Transverse colon (tissue), 4 donors: ENCODE measurements around the gene BPGM. TPM values are rescaled to one million over a fixed set of nuclear protein-coding genes. Genes with fewer than 3 reads are reported as not detected.

Experiments used
- DNase-seq: peaks from one replicate; pipeline ENCODE4 v3.0.0-alpha.2; 2019
- H3K27ac ChIP-seq, 4 donors: fragments of 200-600 bp; sonication (generic); 2 replicates each; pipeline ENCODE4 v1.5.1; 2016 to 2018; ENCODE audit warnings: inconsistent platforms in 4 of 4
- H3K27me3 ChIP-seq: fragments of 200-600 bp; sonication (generic); 2 replicates; pipeline ENCODE4 v1.5.1; 2017; ENCODE audit warnings: inconsistent platforms
- H3K36me3 ChIP-seq, 4 donors: fragments of 200-600 bp; sonication (generic); 2 replicates each; pipeline ENCODE4 v1.5.1; 2017 to 2019; ENCODE audit warnings: inconsistent platforms in 4 of 4
- H3K4me1 ChIP-seq, 4 donors: fragments of 200-600 bp; sonication (generic); 2 replicates each; pipeline ENCODE4 v1.5.1; 2017 to 2020; ENCODE audit warnings: inconsistent platforms in 4 of 4
- H3K4me3 ChIP-seq, 4 donors: fragments of 200-600 bp; sonication (generic); 1 replicate in 1 of 4; 2 replicates in 3 of 4; pipeline versions ENCODE4 v1.5.1 to v1.6.1; 2017 to 2019; ENCODE audit warnings: inconsistent platforms in 4 of 4
- H3K9me3 ChIP-seq, 2 donors: fragments of 200-600 bp; sonication (generic); 2 replicates each; pipeline ENCODE4 v1.5.1; 2017 to 2019; ENCODE audit warnings: inconsistent platforms in 2 of 2
- EP300 ChIP-seq: sonication (generic); formaldehyde crosslinking; IDR thresholded peaks from one replicate; pipeline ENCODE4 v1.6.1; 2017; ENCODE audit warnings: antibody characterized with exemption, low read depth
- POLR2A ChIP-seq: fragments of 450-650 bp; IDR thresholded peaks from one replicate; pipeline ENCODE4 v1.6.1; 2016; ENCODE audit warnings: antibody characterized with exemption, mild to moderate bottlenecking, moderate library complexity
- POLR2AphosphoS5 ChIP-seq, 3 donors: sonication (generic); formaldehyde crosslinking; IDR thresholded peaks; one replicate each; pipeline ENCODE4 v1.6.1; 2016; ENCODE audit warnings: antibody characterized with exemption in 3 of 3
- WGBS, 2 donors: methylation state at CpG; one replicate each; pipeline ENCODE4 v1.1.5; 2018; ENCODE audit warnings: low coverage in 1 of 2; 5-methylcytosine and 5-hydroxymethylcytosine counted together
- in situ Hi-C, 4 donors: fragments of 200-750 bp; cut with MboI; loops; one replicate each; pipeline versions ENCODE4 v1.15.0 to v1.15.1; 2017; ENCODE audit warnings: low sequenced_read_pairs in 3 of 4, low pct_ligation_motif_present in 1 of 4, low pct_unique_long_range_greater_than_20kb in 1 of 4
- intact Hi-C: fragments of 100-400 bp; cut with DNase I; formaldehyde crosslinking; loops from one replicate; pipeline ENCODE4 v1.15.1; 2023; ENCODE audit warnings: low total_unique reads
- total RNA-seq, 4 donors: library from RNA; depleted of rRNA; stranded (reverse); fragments of >200 nt; gene quantifications; one replicate each; pipeline ENCODE4 v1.1.0, GENCODE V29; 2016
- TF ChIP-seq, protein P1 (sequence below), 5 experiments: fragments of 200-600 bp in 3 of 5; fragments of 450-650 bp in 2 of 5; sonication (generic) in 3 of 5; IDR thresholded peaks; 1 replicate in 2 of 5; 2 replicates in 3 of 5; pipeline ENCODE4 v1.5.1; 2016 to 2017; ENCODE audit warnings: antibody characterized with exemption in 5 of 5, inconsistent platforms in 3 of 5, mild to moderate bottlenecking in 2 of 5, moderate library complexity in 1 of 5

Gene BPGM
- total RNA-seq, 4 donors from 2014 or later: 0.40 to 13.2 (median 7.2) TPM

GRCh38 chr7:134622303-134622995 lies 24.2 kb upstream of the BPGM start:
- Histone ChIP-seq H3K36me3 (no peaks in the 10 kb centered on the region), H3K27me3 (peaks cover 20% of the 10 kb centered on the region), H3K4me1 (no peaks in the 10 kb centered on the region), H3K9me3 (no peaks in the 10 kb centered on the region), H3K27ac (no peak overlapping the region), H3K4me3 (no peak overlapping the region)
- WGBS, 2 donors: 72% methylated on average over 6 to 7 of the region's 7 CpGs
- in situ Hi-C loops: no loop called here
- TF ChIP-seq EP300: no peak
- TF ChIP-seq POLR2A: no peak
- DNase-seq: no peak
- intact Hi-C loops: no loop called here

GRCh38 chr7:134623193-134623592 lies 23.5 kb upstream of the BPGM start:
- TF ChIP-seq POLR2AphosphoS5 (IDR thresholded peaks at IDR 0.05) (no peak), POLR2A (no peak), EP300 (no peak)
- TF ChIP-seq, protein P1, sequence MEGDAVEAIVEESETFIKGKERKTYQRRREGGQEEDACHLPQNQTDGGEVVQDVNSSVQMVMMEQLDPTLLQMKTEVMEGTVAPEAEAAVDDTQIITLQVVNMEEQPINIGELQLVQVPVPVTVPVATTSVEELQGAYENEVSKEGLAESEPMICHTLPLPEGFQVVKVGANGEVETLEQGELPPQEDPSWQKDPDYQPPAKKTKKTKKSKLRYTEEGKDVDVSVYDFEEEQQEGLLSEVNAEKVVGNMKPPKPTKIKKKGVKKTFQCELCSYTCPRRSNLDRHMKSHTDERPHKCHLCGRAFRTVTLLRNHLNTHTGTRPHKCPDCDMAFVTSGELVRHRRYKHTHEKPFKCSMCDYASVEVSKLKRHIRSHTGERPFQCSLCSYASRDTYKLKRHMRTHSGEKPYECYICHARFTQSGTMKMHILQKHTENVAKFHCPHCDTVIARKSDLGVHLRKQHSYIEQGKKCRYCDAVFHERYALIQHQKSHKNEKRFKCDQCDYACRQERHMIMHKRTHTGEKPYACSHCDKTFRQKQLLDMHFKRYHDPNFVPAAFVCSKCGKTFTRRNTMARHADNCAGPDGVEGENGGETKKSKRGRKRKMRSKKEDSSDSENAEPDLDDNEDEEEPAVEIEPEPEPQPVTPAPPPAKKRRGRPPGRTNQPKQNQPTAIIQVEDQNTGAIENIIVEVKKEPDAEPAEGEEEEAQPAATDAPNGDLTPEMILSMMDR (IDR thresholded peaks at IDR 0.05): no peak
- 72 to 80% methylated on average over 2 of the region's 2 CpGs for WGBS, 2 donors
- Histone ChIP-seq H3K9me3 (no peaks in the 10 kb centered on the region), H3K4me3 (no peak overlapping the region), H3K36me3 (no peaks in the 10 kb centered on the region), H3K4me1 (no peaks in the 10 kb centered on the region), H3K27me3 (peaks cover 20% of the 10 kb centered on the region), H3K27ac (no peak overlapping the region)
- intact Hi-C loops: no loop called here
- in situ Hi-C loops: no loop called here
- DNase-seq: no peak

DNA sequence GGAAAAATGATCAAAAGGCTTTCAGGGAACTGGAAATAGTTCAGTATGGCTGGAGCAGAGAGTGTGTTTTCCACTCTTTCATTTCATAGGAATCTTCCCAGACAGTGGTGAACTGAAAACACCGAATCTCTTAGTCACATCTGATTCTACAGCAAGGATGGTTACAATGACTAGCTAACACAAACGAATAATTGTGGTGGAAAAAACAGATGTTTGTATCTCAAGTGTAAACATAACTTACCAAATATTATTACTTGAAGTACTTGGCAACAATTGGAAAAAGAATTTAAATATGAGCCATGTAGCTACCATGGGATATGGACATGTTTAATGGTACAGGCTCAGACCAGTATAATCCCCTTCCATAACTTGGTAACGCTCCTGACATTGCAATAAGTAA lies 21.1 kb upstream of the BPGM start:
- peaks cover 20% of the 10 kb centered on the region for H3K27me3 ChIP-seq
- no peak for TF ChIP-seq EP300
- TF ChIP-seq, protein P1 (IDR thresholded peaks at IDR 0.05): no peak
- TF ChIP-seq POLR2A: no peak
- TF ChIP-seq POLR2AphosphoS5 (IDR thresholded peaks at IDR 0.05): no peak
- no peak for DNase-seq
- no peaks in the 10 kb centered on the region for H3K9me3 ChIP-seq
- in situ Hi-C loops (loop anchor here in 1 of 4 donors (25.0 kb wide), 1 partner anchor 337 kb away; no protein-coding TSS in a partner anchor), intact Hi-C loops (no loop called here)
- WGBS, 2 donors: 39 to 50% methylated on average over 3 of the region's 3 CpGs
- H3K27ac ChIP-seq: no peak overlapping the region
- H3K4me3 ChIP-seq: no peak overlapping the region
- no peaks in the 10 kb centered on the region for H3K36me3 ChIP-seq
- H3K4me1 ChIP-seq: no peaks in the 10 kb centered on the region

DNA sequence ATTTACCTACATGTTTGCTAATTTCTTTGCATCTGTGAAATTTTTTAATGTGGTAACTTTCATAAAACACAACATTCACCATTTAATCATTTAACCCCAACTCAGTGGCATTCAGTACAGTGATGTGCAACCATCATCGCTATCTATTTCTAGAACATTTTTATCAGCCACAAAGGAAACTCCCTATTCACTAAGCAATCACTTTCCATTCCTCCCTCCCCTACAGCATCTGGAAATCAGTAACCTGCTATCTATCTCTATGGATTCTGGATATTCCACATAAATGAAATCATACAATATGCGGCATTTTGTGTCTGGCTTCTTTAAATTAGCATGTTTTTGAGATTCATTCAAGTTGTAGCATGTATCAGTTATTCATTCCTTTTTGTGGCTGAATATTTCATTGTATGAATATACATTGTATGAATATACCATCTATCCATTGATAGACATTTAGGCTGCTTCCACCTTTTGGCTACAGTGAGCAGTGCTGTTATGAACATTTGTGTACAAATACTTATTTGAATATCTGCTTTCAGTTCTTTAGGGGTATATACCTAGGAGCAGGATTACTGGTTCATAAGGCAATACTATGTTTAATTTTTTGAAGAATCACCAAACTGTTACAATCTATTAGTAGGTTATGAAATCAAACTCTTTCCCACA lies 19.4 kb upstream of the BPGM start:
- Histone ChIP-seq H3K36me3 (no peaks in the 10 kb centered on the region), H3K4me3 (no peak overlapping the region), H3K27me3 (peaks cover 20% of the 10 kb centered on the region), H3K9me3 (no peaks in the 10 kb centered on the region), H3K27ac (no peak overlapping the region), H3K4me1 (no peaks in the 10 kb centered on the region)
- in situ Hi-C loops: loop anchor here in 1 of 4 donors (25.0 kb wide), 1 partner anchor 335 kb away; no protein-coding TSS in a partner anchor
- DNase-seq: no peak
- intact Hi-C loops: no loop called here
- TF ChIP-seq EP300 (no peak), POLR2A (no peak), POLR2AphosphoS5 (IDR thresholded peaks at IDR 0.05) (no peak)
- TF ChIP-seq, protein P1 (IDR thresholded peaks at IDR 0.05): no peak
- 68 to 100% methylated on average over 2 of the region's 2 CpGs for whole genome bisulfite sequencing, 2 donors
